ENCODE results near the gene TCERG1L.
"Not testable (repeated sequence)": the region's sequence is repeated elsewhere in the genome, so short reads cannot be mapped to it uniquely, and the experiment has no call there.

The TCERG1L gene

DNA sequence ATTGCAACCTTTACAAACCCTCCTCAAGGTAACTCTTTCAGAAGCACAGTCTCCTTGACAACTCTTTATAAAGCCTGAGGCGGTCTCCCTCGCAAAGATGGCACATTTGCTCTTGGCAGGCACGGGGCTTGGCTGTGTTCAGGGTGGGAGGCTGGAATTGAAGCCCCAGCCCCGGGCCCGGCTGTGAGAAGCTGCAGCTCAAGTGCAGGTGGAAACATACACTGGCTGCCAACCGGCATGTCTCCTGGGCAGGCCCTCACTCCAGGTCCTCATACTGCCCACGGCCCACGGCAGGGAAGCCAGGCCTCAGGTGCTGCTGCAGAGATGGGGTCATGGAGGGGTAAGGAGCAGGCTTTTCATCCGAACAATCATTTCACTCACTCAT is 194.5 kb downstream of the TCERG1L start:
- DNase-seq = no peak

DNA sequence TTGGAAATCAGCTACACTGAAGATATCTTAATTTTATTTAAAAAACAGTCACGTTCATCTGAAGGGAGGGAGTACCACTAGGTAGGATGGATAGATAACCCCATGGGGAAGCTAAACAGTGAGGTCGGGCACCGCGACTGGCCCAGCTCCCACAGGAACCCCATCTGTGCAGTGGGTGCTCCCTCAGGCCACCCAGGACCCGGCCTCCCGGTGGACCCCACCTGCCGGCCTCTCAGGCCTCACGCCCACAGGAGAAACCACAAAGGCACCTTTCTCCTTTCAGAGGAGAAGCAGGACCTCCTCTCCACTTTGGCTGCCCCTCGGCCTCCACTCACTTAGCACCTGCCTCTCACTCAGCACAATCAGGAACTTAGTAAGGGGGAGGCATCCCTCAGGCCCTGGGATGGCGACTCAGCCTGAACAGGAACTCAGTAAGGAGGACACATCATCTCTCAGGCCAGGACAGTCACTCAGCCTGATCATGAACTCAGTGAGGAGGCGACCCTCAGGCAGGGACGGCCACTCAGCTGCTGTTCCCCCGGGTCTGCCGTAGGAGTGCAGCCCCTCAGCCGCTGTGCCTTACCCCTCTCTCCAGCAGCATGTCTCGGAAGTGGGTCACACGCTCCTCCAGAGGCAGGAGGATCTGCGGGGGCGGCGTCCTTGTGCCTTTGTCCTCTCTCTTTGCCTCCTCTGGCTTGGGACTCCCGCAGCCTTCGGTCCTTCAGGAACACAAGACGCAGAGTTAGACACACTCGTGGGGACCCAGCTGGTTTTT is 195.1 kb downstream of the TCERG1L start:
- DNase-seq = no peak

- no peak for DNase-seq
Measured at GRCh38 chr10:131115801-131116200, 195.7 kb downstream of the TCERG1L start.

- DNase-seq = no peak
Measured at GRCh38 chr10:131115321-131115720, 196.2 kb downstream of the TCERG1L start.

- no peak for DNase-seq
Measured at GRCh38 chr10:131114846-131115245, 196.7 kb downstream of the TCERG1L start.

GRCh38 chr10:131113709-131114291 is 197.7 kb downstream of the TCERG1L start:
- DNase-seq = no peak

- no peak for DNase-seq
Measured at GRCh38 chr10:131113165-131113564, 198.4 kb downstream of the TCERG1L start.

DNA sequence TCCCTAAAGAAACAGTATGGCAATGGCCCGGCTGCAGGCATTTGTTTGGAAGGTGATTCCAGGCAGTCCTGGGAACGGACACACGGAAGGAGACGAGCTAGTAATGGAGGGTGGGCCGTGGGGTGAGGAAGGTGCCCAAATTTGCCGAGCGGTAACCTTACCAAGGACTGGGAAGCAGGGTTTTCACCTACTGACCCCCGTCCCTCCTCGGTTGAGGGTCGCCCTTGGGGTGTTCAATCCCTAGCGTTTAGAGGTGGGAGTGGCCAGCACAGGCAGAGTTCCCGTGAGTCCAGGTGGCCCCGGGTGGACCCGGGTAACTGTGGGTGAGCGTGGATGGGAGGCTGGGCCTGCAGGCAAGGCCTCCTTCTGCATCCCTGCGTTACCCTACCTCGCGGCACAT is 198.8 kb downstream of the TCERG1L start:
- DNase-seq = no peak

GRCh38 chr10:131111471-131112080 is 199.9 kb downstream of the TCERG1L start:
- DNase-seq = no peak

GRCh38 chr10:131111007-131111406 is 200.5 kb downstream of the TCERG1L start:
- DNase-seq = no peak

GRCh38 chr10:131110241-131110783 is 201.2 kb downstream of the TCERG1L start:
- DNase-seq = no peak

DNA sequence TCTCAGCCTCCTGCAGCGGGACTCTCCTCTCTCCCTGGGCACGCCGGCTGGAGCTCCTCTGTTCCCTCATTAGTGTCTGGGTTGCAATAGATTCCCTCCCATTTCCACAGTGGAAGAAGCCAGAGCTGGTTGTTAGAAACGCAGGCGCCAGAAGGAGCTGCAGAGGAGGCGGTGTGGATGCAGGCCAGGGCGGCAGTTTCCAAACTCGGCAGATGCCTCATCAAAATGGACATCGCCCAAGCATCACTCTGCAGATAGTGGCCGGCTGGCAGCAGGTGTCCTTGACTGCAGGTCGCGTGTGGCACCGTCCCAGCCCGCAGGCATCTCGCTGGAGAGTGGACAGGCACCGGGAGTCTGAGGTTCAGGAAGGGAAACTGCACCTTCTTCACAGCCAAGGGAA is 201.8 kb downstream of the TCERG1L start:
- DNase-seq = no peak

DNA sequence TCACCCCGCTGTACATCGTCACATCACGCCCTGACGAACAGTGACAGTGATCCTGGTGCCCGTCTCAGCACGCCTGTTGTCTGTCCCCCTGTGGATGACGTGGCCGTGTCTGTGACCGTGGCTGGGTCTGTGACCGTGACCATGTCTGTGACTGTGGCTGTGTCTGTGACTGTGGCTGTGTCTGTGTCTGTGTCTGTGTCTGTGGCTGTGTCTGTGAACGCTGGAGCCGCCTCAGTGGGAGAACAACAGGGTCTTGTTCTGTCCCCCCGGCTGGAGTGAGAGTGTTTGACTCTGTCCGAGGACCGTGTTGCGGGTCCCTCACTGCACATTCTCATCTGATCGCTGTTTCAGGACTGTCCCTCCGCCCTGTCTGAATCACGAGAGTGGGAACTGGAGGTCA is 202.2 kb downstream of the TCERG1L start:
- DNase-seq = no peak

DNA sequence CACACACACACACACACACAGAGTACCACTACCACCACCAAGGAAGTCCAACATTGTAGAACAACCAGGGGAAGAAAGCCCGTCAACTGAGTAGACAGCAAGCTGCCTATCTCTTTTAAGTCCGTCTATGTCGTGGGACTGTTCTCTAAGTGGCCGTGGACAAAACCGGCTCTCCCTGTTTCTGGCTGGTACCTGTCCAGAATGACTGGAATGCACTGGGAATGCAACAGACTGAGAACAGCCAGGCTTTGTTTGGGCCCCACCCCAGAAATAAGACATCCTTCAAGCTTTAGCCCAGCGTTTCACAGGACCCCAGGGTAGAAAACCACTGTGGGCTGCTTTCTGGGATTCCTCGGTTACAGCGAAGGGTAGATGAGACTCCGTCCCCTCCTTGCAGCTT is 203.6 kb downstream of the TCERG1L start:
- no peak for DNase-seq

DNA sequence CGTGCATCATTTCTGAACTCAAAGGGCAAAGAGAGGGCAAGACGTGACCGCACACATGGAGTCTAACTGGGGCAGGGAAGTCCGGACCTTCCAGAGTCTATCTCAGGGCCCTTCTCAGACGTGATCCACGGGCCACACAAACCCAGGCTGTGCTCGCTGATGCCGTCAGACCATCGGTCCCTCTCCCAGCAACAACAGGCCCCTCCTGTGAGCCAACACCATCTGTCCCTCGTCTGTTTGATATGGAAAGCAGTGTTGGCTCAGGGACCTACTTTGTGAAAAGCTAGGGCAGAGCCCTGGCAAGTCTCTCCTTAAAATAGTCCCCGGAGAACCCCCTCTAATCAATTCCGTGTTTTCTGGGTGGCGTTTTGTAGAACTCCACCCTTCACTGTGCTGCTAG is 208.8 kb downstream of the TCERG1L start:
- no peak for DNase-seq

DNA sequence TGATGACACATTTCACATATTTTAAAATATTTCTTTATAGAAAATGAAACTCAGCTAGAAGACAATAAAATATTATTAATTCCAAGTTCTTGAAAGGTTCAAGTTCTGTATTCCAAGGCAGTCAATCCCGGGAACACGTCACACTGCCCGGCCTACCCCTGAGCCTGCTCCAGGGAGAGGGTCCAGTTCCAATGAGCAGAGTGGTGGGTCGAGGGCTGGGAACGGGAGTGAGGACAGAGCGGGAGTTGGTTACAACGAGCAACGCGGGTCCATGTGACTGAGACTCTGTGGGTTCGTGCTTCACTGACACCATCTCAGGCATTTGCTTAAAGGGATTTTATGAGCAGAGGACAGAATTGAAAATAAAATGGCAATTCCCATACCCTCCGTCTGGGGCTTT is 209.4 kb downstream of the TCERG1L start:
- no peak for DNase-seq

DNA sequence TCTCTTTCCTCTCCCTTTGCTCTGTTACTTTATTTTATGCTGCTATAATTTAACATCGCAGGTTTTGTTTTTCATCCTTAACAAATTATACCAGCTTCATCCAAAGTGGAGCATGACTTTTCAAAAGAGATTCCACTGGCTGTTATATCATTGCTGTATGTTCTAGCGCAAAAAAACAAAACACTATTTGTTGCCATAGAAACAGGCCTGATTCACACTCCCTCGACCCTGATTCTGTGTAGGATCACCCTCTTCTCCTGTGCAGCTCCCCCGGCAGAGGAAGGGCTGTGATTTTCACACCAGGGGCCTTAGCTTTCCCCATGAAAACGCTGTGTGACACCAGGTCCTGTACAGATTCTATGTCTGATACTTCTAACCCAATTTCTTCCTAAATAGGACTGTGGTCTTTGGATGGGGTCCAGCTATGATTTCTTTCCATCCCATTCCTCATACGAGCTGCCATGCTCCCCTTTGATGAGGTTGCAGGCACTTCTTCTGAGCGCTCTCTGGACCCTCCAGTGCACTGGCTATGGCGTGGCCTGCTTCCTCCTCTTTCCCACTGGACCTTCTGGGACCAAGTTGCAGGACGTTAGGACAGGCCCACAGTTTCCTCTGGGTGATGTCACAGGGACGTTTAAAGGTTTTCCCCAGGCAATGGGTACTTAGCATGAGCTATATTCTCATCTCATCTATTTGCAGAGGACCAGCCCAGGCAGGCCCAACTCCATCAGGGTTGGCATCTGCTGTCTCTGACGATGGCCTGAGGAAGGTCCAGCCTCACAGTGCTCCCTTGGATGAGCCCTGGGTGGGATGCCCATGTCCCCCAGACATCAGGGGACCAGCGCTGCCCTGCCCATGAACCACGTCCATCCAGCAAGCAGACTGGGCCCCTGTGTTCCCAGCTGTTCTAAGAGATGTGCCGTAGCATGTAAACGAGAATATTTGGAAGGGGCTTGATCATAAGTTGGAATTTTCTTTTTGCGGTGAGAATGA is 210.8 kb downstream of the TCERG1L start:
- not testable (repeated sequence) for DNase-seq

DNA sequence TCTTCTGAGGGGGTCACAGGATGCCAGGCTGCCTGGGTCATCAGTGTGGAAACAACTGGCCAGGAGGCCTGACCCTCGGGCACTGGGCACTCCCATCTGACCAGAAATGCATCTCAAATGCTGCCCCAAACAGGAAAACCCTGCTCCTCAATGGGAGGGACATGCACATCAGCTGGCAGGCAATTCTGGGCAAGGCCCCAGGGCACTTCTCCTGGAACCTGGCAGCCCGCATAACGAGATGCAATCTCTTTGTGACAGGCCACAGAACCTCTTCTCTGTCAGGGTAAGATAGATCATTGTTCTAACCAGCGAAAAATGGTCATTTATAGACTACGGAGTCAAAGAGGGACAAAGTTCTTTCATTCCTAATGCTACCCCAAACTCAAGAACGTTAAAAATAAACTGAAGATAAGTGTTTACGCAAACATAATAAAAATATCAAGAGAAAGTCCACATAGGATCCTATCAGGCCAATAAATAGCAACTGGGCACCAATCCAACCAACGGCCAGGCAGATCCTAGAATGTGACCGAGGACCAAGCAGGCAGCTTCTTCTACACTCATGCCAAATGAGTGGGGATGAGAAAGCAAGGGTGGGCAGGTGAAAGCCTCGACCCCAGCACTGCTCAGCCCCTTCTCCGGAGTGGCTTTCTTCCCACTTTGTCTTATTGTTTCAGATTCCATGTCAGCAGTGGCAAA is 212.3 kb downstream of the TCERG1L start:
- no peak for DNase-seq

- no peak for DNase-seq
Measured at GRCh38 chr10:131098416-131098952, 213.0 kb downstream of the TCERG1L start.

- DNase-seq = no peak
Measured at GRCh38 chr10:131096031-131096430, 215.5 kb downstream of the TCERG1L start.

DNA sequence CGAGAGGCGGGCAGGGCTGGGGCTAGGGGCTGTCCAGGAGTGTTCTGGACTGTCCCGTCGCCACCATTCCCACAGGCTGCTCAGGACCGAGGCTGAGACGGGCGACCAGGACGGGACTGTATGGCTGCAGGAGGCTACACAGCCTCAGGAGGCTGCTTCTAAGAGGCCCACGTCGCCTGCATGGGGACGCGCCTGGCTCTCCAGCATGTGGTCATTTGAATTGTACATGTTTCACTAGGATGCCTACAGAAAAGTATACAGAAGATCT is 216.3 kb downstream of the TCERG1L start:
- DNase-seq = no peak
